Keratinocyte (primary cell): ENCODE results near the gene SYPL1. TPM values are rescaled to one million over a fixed set of nuclear protein-coding genes. Genes with fewer than 3 reads are reported as not detected.

Experiments used
- DNase-seq: peaks from one replicate; pipeline ENCODE4 v3.0.0-alpha.2; 2011; ENCODE audit warnings: low read depth, missing footprints, low spot score
- FAIRE-seq: peaks from 2 replicates; lab custom pipeline; 2011; peaks lifted over from hg19 to GRCh38; lab: Jason Lieb, UNC
- H2AFZ ChIP-seq: 2 replicates; pipeline ENCODE4 v1.6.0; 2012; ENCODE audit warnings: low read length, control low read depth, inconsistent platforms; ENCODE audit not compliant: control insufficient read depth
- H3K27ac ChIP-seq: 2 replicates; pipeline ENCODE4 v1.5.1; 2011; ENCODE audit warnings: low read length; ENCODE audit not compliant: control insufficient read depth, insufficient read depth
- H3K27me3 ChIP-seq: 3 replicates; pipeline ENCODE4 v1.6.0; 2011; ENCODE audit warnings: low read length; ENCODE audit not compliant: control insufficient read depth, insufficient read depth; ENCODE audit errors: extremely low read depth
- H3K36me3 ChIP-seq, 2 experiments: 2 replicates in 1 of 2; 3 replicates in 1 of 2; pipeline ENCODE4 v1.5.1; 2011; ENCODE audit warnings: low read length in 2 of 2, mild to moderate bottlenecking in 1 of 2; ENCODE audit not compliant: control insufficient read depth in 2 of 2, insufficient read depth in 2 of 2; ENCODE audit errors: extremely low read depth in 1 of 2
- H3K4me1 ChIP-seq: 3 replicates; pipeline ENCODE4 v1.5.1; 2011; ENCODE audit warnings: low read length; ENCODE audit not compliant: control insufficient read depth, insufficient read depth; ENCODE audit errors: extremely low read depth
- H3K4me2 ChIP-seq: 3 replicates; pipeline ENCODE4 v1.6.0; 2011; ENCODE audit warnings: low read depth, low read length; ENCODE audit not compliant: control insufficient read depth, insufficient read depth; ENCODE audit errors: extremely low read depth
- H3K4me3 ChIP-seq, 3 experiments: fragments of 200-600 bp in 1 of 3; sonication (generic) in 1 of 3; 2 replicates in 2 of 3; 3 replicates in 1 of 3; pipeline ENCODE4 v1.5.1; 2011 to 2016; ENCODE audit warnings: low read length in 3 of 3, mild to moderate bottlenecking in 3 of 3, control low read depth in 2 of 3, inconsistent platforms in 1 of 3, low read depth in 1 of 3, mixed read lengths in 1 of 3, mixed run types in 1 of 3, moderate library complexity in 1 of 3; ENCODE audit not compliant: control insufficient read depth in 2 of 3, insufficient read depth in 2 of 3; ENCODE audit errors: extremely low read depth in 1 of 3
- H3K79me2 ChIP-seq: 2 replicates; pipeline ENCODE4 v1.6.0; 2012; ENCODE audit warnings: low read length; ENCODE audit not compliant: control insufficient read depth, insufficient read depth
- H3K9ac ChIP-seq: 3 replicates; pipeline ENCODE4 v1.6.0; 2011; ENCODE audit warnings: low read length; ENCODE audit not compliant: control insufficient read depth, insufficient read depth; ENCODE audit errors: extremely low read depth
- H3K9me1 ChIP-seq: 3 replicates; pipeline ENCODE4 v1.6.0; 2011; ENCODE audit warnings: low read length; ENCODE audit not compliant: control insufficient read depth, insufficient read depth; ENCODE audit errors: extremely low read depth
- H3K9me3 ChIP-seq: 2 replicates; pipeline ENCODE4 v1.5.1; 2012; ENCODE audit warnings: low read depth, low read length; ENCODE audit not compliant: control insufficient read depth
- H4K20me1 ChIP-seq: 3 replicates; pipeline ENCODE4 v1.6.0; 2011; ENCODE audit warnings: low read length; ENCODE audit not compliant: control insufficient read depth, insufficient read depth; ENCODE audit errors: extremely low read depth
- CTCF ChIP-seq, 3 experiments: IDR thresholded peaks in 1 of 3; conservative IDR thresholded peaks in 1 of 3; optimal IDR thresholded peaks in 1 of 3; 2 replicates in 2 of 3; 3 replicates in 1 of 3; pipeline versions ENCODE3 to v1.5.1; 2011; ENCODE audit warnings: low read length in 3 of 3, mild to moderate bottlenecking in 3 of 3, moderate library complexity in 2 of 3, control low read depth in 1 of 3, inconsistent platforms in 1 of 3; ENCODE audit not compliant: insufficient read depth in 2 of 3; ENCODE audit errors: extremely low read depth in 1 of 3
- EZH2 ChIP-seq: IDR thresholded peaks from one replicate; pipeline ENCODE4 v1.6.1; 2012; ENCODE audit warnings: inconsistent platforms, mild to moderate bottlenecking, low read length, moderate library complexity
- dilution Hi-C: fragments of 300-500 bp; cut with MboI; formaldehyde crosslinking; loops from one replicate; pipeline ENCODE4 v1.7.0; 2020; ENCODE audit warnings: low sequenced_read_pairs; ENCODE audit not compliant: extremely low pct_ligation_motif_present
- polyA plus RNA-seq, 5 experiments: library from polyadenylated mRNA; depleted of rRNA in 3 of 5; stranded (reverse) in 3 of 5; stranded (forward) in 1 of 5; unstranded in 1 of 5; fragments of >200 nt; gene quantifications; 1 replicate in 1 of 5; 2 replicates in 3 of 5; 3 replicates in 1 of 5; pipeline versions ENCODE4 v1.2.1 to v1.2.3, GENCODE V29; 2011 to 2012; ENCODE audit warnings: missing spikeins in 2 of 5, low read depth in 1 of 5, low replicate concordance in 1 of 5

Gene SYPL1
- polyA plus RNA-seq, 1 donor (not counting 4 experiments of a cell fraction or from before 2014, with no cell fraction given): 254 TPM

GRCh38 chr7:106050002-106050745, 61.9 kb downstream of the SYPL1 start:
- DNase-seq: no peak
- peaks cover 40% of the 10 kb centered on the region for H3K4me1 ChIP-seq

GRCh38 chr7:106049139-106049752, 62.9 kb downstream of the SYPL1 start:
- dilution Hi-C loops: no loop called here
- Histone ChIP-seq H3K9ac (no peak overlapping the region), H3K79me2 (no peaks in the 10 kb centered on the region), H3K4me1 (peaks cover 40% of the 10 kb centered on the region), H3K27ac (no peak overlapping the region), H3K27me3 (no peaks in the 10 kb centered on the region), H3K9me1 (no peaks in the 10 kb centered on the region), H3K9me3 (no peaks in the 10 kb centered on the region), H3K36me3 (no peaks in the 10 kb centered on the region), H2AFZ (no peak overlapping the region), H3K4me2 (no peak overlapping the region), H4K20me1 (no peaks in the 10 kb centered on the region), H3K4me3 (no peak overlapping the region)
- no peak for TF ChIP-seq EZH2
- TF ChIP-seq CTCF (optimal IDR thresholded peaks at IDR 0.05 in 1 of 3, IDR thresholded peaks at IDR 0.05 in 1 of 3, conservative IDR thresholded peaks at IDR 0.05 in 1 of 3; ENCODE audit: extremely low read depth in 1 of 3, insufficient read depth in 2 of 3, low read length in 3 of 3): no peak
- DNase-seq (no peak), FAIRE-seq (no peak)

More at GRCh38 chr7:106050002-106050745, 61.9 kb downstream of the SYPL1 start:
- H4K20me1 ChIP-seq: no peaks in the 10 kb centered on the region
- peak overlapping the region; percentile 49 for H3K27ac ChIP-seq
- dilution Hi-C loops: no loop called here
- FAIRE-seq: peak; percentile 89
- H3K9ac ChIP-seq: peak overlapping the region; percentile 48
- no peak overlapping the region for H3K4me3 ChIP-seq
- no peaks in the 10 kb centered on the region for H3K79me2 ChIP-seq
- peak overlapping the region; percentile 58 for H2AFZ ChIP-seq
- no peaks in the 10 kb centered on the region for H3K27me3 ChIP-seq
- peak in 2 of 3 experiments; percentile 58 to 75 for TF ChIP-seq CTCF (optimal IDR thresholded peaks at IDR 0.05 in 1 of 3, IDR thresholded peaks at IDR 0.05 in 1 of 3, conservative IDR thresholded peaks at IDR 0.05 in 1 of 3; ENCODE audit: extremely low read depth in 1 of 3, insufficient read depth in 2 of 3, low read length in 3 of 3)
- no peak for TF ChIP-seq EZH2
- H3K9me1 ChIP-seq: no peaks in the 10 kb centered on the region
- no peaks in the 10 kb centered on the region for H3K36me3 ChIP-seq
- H3K4me2 ChIP-seq: peak overlapping the region; percentile 52
- no peaks in the 10 kb centered on the region for H3K9me3 ChIP-seq
